HG03575 (cell line): ENCODE data around the gene DDX43.
"Not testable (repeated sequence)": the region's sequence is repeated elsewhere in the genome, so short reads cannot be mapped to it uniquely, and the experiment has no call there.

Source experiments
- ATAC-seq: cut with Tn5 transposase; IDR thresholded peaks from one replicate; pipeline ENCODE4 v1.9.1; 2021; ENCODE audit not compliant: unreplicated experiment, insufficient number of reproducible peaks, low FRiP score; ENCODE audit errors: extremely low read depth

Gene DDX43

DNA sequence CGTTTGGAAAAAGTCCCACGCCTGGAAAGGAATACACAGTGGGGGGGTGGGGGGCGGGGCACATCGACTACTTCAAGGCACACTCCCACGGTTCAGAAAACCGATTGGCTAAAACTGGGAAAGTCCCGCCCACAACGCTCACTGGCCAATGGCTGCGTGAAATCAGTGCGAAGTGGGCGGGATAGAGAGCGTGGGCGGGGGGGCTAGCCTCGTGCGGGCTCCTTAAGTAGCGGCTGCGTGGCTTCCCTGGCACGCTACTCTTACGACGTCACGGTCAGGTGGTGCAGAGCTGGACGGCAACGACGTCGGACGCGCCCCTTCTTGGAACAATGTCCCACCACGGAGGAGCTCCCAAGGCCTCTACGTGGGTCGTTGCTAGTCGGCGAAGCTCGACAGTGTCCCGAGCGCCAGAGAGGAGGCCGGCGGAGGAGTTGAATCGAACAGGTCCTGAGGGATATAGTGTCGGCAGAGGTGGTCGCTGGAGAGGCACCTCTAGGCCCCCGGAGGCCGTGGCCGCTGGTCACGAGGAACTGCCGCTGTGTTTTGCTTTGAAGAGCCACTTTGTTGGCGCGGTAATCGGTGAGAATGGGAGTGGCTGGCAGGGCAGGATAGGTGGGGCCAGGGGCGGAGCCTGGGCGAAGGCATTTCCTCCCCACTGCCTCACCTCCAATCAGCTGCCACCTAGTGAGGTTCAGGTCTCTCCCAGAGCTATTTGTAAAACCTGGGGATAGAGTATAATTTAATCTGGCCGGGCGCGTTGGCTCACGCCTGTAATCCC lies at the start of gene DDX43:
Gene DDX43, plus strand, starts transcription at position 252 of the 778 bp plus-strand sequence. Its CDS starts 78 bp downstream, at position 330.
- ATAC-seq, result no peak

- ATAC-seq, result no peak
These were observed 46.0 kb upstream of the DDX43 start for GRCh38 chr6:73348550-73349204.

GRCh38 chr6:73349311-73349710 lies 45.3 kb upstream of the DDX43 start:
- ATAC-seq, result no peak

DNA sequence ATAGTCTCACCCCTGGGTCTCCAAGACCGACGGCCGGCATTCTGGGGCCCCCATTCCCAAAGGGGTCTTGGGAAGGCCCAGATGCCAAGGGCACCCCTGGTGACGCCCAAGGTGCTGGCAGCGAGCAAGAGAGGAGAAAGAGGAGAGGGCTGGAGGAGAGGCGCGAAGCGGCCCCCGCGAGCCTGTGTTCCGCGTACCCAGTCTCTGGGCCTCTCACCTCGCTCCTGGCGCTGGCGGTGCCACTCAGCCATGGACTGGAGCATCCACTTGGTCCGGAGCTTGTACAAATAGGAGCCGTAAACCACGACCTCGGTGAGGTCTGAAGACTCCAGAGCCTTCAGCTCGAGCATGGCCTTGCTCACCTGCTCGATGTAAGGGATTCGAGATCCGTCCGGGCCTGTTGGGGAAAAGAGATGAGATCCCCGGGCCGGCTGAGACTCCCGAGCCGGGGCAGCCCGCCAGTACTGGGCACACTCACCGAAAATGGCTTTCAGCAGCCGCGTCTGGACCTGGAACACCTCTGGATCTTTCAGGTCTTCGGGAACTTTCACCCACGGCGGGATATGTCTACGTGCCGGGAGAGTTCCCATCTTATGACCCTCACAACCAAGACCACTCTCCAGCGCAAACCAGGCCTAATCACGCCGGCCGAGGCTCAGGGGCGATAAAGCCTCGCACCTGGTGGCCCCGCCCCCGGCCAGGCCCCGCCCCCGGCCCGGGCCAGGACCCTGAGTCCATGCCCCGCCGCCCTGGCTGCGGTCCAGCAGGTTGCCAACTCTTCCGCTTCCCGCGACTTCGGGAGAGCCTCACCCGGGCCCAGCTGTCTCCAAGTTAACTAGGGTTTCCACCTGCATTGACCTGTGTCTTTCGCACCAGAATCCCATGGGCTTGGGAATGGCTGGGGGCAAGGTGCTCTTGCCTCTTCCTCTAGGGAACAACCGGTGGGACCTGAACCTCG lies 40.7 kb upstream of the DDX43 start, which contains the start of gene DPPA5:
Gene DPPA5, minus strand, starts transcription at position 641 of the 958 bp plus-strand sequence. Its CDS starts 51 bp downstream, at position 590.
- no peak for ATAC-seq

DNA sequence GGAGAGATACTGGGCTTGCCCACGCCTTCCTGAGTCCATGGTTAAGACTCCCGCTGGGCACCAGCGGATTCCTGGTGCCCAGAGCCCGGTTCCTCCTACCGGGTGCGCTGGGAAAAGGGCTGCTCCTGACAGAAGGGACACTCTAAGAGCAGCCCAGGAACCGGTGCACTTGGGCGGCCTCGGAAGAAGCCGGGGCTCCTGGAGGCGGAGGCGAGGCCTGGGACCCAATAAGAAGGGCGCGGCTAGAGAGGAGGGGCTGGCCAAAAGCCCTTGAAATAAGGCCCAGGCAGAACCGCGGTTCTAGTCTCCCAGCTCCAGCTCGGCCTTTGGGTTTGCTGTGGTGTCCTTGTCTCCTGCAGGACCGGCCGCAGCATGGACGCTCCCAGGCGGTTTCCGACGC lies 32.3 kb upstream of the DDX43 start, which contains the start of gene KHDC3L:
Gene KHDC3L, plus strand, starts transcription at position 301 of the 400 bp plus-strand sequence. Its CDS starts 72 bp downstream, at position 373.
- ATAC-seq, result no peak

- ATAC-seq, result no peak
These were observed 31.6 kb upstream of the DDX43 start for GRCh38 chr6:73362869-73363536.

DNA sequence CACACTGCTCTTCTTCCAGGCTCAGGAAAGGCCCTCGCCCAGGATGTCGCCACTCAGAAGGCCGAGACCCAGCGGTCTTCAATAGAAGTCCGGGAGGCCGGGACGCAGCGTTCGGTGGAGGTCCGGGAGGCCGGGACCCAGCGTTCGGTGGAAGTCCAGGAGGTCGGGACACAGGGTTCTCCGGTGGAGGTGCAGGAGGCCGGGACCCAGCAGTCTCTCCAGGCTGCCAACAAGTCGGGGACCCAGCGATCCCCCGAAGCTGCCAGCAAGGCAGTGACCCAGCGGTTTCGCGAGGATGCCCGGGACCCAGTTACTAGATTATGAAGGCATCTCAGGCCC lies 31.1 kb upstream of the DDX43 start:
- ATAC-seq, result no peak

GRCh38 chr6:73364121-73364520 lies 30.5 kb upstream of the DDX43 start:
- ATAC-seq, result no peak

DNA sequence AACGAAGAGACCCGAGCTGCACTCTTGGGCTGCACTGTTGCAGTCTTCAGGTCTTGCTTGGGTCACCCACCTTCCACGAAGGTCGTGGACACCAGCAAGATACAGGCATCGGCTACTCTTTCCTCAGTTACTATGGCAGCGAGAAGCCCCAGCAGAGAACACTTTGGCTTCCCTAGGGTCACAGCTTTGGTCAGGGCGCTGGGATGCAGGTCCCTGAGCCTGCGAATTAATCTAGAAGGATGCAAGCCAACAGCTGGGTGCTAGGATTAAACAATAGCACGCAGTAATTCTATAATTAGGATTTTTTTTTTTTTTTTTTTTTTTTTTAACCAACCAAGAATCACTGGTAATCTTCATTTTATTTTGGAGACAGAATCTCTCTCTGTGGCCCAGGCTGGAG lies 30.1 kb upstream of the DDX43 start:
- ATAC-seq, result no peak

DNA sequence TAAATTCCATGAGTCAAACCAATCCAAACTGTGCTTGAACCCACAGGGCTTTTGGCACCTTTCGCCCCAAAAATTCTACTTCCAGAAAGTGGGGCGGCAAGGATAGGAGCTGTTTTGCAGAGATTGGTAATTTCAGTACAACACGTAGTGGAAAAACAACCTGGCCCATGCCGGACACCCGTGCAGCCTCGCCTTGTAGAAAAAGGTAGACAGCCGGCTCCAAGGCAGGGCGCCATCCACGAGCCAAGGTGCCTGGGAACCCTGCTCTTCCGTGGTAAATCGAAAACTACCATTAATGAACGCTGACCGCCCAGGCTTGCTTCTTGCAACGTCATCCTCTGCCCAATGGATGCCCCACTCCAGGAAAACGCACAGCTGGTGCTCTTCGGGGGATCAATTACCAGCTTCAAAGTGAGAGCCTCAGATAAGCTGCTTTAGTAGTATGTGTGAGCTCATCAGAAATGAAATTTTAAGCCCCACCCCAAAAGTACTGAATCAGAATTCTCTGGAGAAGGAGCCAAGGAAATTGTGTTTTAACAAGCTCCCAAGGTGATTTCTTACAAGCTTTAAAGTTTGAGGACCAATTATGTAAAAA lies 26.8 kb upstream of the DDX43 start:
- ATAC-seq, result no peak

DNA sequence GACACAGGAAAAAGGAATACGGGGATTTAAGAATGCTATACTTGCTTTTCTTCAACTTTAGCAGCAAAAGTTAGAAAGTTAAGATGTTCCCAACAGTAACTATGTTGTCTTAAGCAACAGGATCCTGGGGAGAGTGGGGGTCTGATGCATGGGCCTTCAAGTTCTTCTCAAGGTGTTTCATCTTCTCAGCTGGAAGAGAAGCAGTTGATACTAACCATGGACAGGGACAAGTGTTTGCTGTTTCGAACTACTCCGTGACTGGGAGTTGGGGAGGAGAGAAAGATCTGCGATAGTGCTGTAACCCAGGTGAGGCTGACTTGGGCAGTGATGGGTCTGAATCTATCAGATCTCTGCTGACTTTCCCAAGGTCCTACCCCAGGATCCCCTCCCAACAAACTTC lies 26.0 kb upstream of the DDX43 start:
- ATAC-seq, result no peak

DNA sequence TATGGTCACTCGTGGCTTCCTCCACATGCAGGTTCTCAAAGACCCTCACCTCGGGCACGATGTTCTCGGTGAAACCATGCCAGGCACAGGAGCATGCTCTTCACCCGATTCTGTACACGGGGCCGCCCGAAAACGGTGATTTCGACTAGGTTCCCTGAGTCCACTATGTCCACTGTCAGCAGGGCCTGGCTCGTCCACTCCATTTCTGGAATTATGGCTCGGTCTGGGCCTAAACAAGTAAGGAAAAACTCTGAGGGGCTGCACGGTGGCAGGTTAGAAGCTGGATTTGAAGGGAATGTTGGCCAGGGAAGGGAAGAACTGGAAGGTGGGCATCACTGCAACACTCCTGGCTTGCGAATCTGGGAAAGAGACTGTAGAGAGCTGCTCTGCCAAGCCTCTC lies 25.5 kb upstream of the DDX43 start:
- ATAC-seq, result no peak

DNA sequence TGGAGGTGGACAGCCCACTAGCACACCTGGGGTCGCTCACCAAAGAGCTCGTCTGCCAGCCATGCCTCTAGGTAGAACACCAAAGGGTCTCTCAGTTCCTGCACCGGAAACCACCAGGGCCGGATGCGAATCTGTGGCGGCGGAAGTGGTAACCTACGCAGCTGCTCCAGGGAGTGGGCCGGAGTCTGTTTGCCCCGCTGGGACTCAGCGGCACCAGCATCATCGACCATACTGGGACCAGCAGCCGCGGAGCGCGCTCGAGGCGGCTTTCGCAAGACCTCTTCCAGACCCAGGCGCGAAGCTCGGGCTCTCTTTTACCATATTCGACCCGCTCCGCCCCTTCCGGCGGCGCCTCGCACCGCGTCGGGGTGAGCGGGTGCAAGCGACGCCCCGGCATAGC lies 25.1 kb upstream of the DDX43 start, which contains the start of gene OOEP:
Gene OOEP, minus strand, starts transcription at position 335 of the 400 bp plus-strand sequence. Its CDS starts 105 bp downstream, at position 230.
- no peak for ATAC-seq

DNA sequence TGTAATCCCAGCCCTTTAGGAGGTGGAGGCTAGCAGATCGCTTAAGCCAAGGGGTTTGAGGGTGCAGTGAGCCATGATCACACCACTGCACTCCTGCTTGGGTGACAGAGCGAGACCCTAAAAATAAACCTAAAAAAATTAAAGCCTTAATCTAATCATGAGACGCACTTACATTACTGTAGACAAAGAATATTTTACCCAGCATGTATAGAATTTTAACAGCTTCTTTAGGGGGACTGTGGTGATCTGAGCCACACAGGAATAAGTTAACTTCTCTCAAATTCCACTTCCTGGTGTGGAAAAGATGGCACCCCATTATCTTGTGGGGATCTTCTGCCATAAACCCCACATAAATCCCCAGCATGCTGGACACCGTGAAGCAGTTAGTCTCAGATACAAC lies 22.6 kb upstream of the DDX43 start:
- ATAC-seq, result no peak

GRCh38 chr6:73372516-73372915 lies 22.1 kb upstream of the DDX43 start:
- no peak for ATAC-seq

GRCh38 chr6:73375216-73375615 lies 19.4 kb upstream of the DDX43 start:
- no peak for ATAC-seq

DNA sequence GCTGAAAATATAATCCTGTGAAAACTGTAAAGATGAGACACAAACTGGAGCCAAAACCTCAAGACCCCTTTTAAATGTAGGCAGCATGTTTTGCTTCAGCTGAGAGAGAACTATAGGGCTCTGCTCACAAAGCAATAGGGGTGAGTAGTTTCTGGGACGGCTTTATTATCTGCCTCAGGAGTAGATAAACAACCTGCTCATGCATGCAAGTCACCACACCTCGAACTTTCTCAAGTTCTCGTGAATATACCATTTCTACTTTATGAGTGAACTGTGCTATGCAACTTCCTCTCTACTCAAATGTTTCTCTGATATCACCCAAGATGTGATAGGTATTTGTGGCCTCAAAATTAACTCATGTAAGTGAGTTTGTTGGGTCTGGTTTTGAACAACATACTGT lies 17.4 kb upstream of the DDX43 start:
- no peak for ATAC-seq

- not testable (repeated sequence) for ATAC-seq
These were observed 13.1 kb upstream of the DDX43 start for GRCh38 chr6:73381531-73381930.
